ENCODE measurements around the gene ANKRD55.

DNA sequence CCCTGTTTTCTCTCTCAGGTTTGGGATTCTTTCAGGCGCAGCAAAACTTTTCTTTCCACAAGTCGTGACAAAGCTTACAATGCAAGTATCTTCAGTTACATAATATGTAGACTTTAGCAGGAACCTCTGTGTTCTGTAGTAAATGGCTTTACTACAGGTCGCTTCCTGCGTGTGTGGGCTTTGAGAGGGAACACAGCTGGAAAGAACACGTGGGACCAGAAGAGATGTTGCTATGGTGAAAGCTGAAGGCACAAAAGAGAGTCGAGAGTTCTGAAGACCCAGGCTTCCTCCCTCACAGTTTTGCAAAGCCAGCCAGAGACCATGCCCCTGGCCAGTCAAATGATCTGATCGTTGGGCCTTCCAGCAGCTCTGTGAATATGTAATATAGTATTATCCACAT is 4.0 kb downstream of the ANKRD55 start:
- no peak for TF ChIP-seq CTCF (IDR thresholded peaks at IDR 0.05)
- TF ChIP-seq POLR2A (IDR thresholded peaks at IDR 0.05), result no peak
